NCI-H2196 (cell line): ENCODE measurements around the gene FRMD3.

Experiments
- DNase-seq: peaks from one replicate; lab custom pipeline; 2025; ENCODE audit not compliant: unreplicated experiment; lab: John Stamatoyannopoulos, UW

Gene FRMD3

GRCh38 chr9:83342731-83343130 lies 195.5 kb downstream of the FRMD3 start:
- no peak for DNase-seq

GRCh38 chr9:83342006-83342405 lies 196.2 kb downstream of the FRMD3 start:
- no peak for DNase-seq

- DNase-seq: no peak
Observed at GRCh38 chr9:83340451-83340850, 197.8 kb downstream of the FRMD3 start.

GRCh38 chr9:83339435-83339834 lies 198.8 kb downstream of the FRMD3 start:
- DNase-seq: no peak

- DNase-seq: no peak
Observed at GRCh38 chr9:83336706-83337105, 201.5 kb downstream of the FRMD3 start.

GRCh38 chr9:83334320-83334719 lies 203.9 kb downstream of the FRMD3 start:
- DNase-seq: peak; percentile 85

GRCh38 chr9:83330207-83331196 lies 207.7 kb downstream of the FRMD3 start:
- DNase-seq: no peak

GRCh38 chr9:83327750-83328622 lies 210.2 kb downstream of the FRMD3 start:
- DNase-seq: no peak

- no peak for DNase-seq
Observed at GRCh38 chr9:83327323-83327722, 210.9 kb downstream of the FRMD3 start.

- DNase-seq: no peak
Observed at GRCh38 chr9:83323148-83323547, 215.1 kb downstream of the FRMD3 start.

GRCh38 chr9:83322438-83322837 lies 215.8 kb downstream of the FRMD3 start:
- no peak for DNase-seq

GRCh38 chr9:83317244-83317643 lies 221.0 kb downstream of the FRMD3 start:
- no peak for DNase-seq

GRCh38 chr9:83315649-83316048 lies 222.6 kb downstream of the FRMD3 start:
- DNase-seq: no peak

GRCh38 chr9:83313781-83314180 lies 224.4 kb downstream of the FRMD3 start:
- DNase-seq: no peak

GRCh38 chr9:83312537-83312936 lies 225.7 kb downstream of the FRMD3 start:
- no peak for DNase-seq

- DNase-seq: no peak
Observed at GRCh38 chr9:83307066-83307724, 231.0 kb downstream of the FRMD3 start.

GRCh38 chr9:83304686-83305085 lies 233.5 kb downstream of the FRMD3 start:
- peak; percentile 50 for DNase-seq

GRCh38 chr9:83299571-83299970 lies 238.6 kb downstream of the FRMD3 start:
- DNase-seq: no peak

- no peak for DNase-seq
Observed at GRCh38 chr9:83299094-83299493, 239.1 kb downstream of the FRMD3 start.

- no peak for DNase-seq
Observed at GRCh38 chr9:83296123-83296522, 242.1 kb downstream of the FRMD3 start.

GRCh38 chr9:83294816-83295215 lies 243.4 kb downstream of the FRMD3 start:
- no peak for DNase-seq
